Measurements from ENCODE around the gene SYT13. TPM values are rescaled to one million over a fixed set of nuclear protein-coding genes. Genes with fewer than 3 reads are reported as not detected.

The SYT13 gene
- total RNA-seq, 4 donors from 2014 or later = not detected

DNA sequence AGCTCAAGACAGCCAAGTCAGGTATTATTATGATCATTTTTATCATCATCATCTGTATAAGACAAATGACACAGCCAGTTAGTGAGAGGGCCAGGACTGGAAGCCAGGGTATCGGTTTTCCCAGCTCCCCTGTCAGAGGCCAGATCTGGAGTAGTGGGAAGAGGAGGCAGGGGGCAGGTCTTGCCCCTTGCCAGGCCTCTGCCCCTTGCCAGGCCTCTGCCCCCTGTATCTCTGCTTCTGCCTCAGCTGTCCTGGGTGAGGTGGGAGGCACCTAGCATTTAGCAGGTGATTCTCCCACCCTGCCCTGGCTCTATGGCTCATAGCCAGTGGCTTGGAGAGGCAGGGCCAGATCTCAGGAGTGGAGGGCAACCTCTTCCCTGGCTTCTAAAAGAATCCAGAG is 72.4 kb downstream of the SYT13 start:
- TF ChIP-seq CTCF (IDR thresholded peaks at IDR 0.05; ENCODE audit: low read depth) = no peak

DNA sequence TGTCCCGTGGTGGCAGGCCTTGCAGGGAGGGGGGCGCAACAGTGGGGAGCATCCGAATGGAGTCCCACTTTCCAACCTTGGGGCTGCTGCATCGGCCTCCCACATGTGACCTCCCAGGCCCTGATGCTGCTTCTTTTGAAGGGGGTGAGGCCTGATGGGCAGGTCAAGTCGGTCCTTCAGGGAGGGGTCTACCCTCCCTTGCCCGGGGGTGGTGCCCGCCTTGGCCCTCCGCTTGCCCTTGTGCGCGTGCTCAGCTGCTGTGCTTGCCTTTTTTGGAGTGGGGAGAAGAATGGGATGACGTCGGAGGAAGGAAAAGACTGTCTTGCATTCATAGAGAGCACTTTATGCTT is 72.8 kb downstream of the SYT13 start:
- TF ChIP-seq CTCF (IDR thresholded peaks at IDR 0.05; ENCODE audit: low read depth) = no peak

DNA sequence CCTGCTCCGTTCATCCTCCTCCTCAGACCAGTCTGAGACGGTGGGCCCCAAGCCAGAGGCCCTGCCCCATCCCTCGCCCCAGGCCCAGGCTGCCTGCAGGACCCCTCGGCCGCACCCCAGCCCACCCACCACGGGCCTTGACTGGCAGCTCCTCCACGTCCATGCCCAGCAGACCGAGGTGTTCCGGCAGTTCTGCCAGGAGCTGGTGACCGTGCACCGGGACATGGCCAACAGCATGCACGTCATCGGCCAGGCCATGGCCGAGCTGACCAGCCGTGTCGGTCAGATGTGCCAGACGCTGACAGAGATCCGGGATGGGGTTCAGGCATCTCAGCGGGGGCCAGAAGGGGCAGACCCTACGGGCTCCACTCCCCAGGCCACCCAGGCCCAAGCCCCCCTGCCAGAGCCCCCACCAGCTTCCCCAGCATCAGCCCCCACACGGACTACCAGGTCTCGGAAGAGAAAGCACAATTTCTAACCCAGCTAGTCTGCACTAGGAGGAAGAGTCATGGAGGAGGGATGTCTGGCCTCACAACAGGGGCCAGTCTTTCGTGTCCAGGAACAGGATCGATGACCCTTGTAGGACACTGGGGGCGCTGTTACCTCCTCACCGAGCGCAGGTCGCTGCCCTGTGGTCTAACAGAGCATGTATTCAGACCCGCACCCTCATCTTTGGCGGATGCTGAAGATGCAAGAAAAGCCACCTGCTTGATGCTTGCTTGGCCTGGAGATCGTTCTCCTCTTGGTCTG is 73.4 kb downstream of the SYT13 start:
- TF ChIP-seq CTCF (IDR thresholded peaks at IDR 0.05; ENCODE audit: low read depth) = no peak

DNA sequence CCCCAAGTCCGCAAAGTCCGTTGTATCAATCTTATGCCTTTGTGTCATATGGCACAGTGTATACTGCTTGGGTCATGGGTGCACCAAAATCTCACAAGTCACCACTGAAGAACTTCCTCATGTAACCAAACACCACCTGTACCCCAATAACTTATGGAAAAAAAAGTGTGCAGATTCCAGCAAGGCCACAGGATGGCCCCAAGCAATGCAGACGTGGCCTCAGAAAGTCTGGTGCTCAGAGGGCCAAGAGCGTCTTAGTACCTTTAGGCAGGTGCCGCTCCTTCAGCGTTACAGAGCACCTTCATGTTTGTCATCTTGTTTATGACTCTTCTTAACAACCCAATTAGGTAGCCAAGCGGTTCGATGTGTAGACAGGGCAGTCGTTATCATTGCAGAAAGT is 74.4 kb downstream of the SYT13 start:
- TF ChIP-seq CTCF (IDR thresholded peaks at IDR 0.05; ENCODE audit: low read depth) = no peak

GRCh38 chr11:45210846-45211245 is 75.3 kb downstream of the SYT13 start:
- TF ChIP-seq CTCF (IDR thresholded peaks at IDR 0.05; ENCODE audit: low read depth) = no peak

DNA sequence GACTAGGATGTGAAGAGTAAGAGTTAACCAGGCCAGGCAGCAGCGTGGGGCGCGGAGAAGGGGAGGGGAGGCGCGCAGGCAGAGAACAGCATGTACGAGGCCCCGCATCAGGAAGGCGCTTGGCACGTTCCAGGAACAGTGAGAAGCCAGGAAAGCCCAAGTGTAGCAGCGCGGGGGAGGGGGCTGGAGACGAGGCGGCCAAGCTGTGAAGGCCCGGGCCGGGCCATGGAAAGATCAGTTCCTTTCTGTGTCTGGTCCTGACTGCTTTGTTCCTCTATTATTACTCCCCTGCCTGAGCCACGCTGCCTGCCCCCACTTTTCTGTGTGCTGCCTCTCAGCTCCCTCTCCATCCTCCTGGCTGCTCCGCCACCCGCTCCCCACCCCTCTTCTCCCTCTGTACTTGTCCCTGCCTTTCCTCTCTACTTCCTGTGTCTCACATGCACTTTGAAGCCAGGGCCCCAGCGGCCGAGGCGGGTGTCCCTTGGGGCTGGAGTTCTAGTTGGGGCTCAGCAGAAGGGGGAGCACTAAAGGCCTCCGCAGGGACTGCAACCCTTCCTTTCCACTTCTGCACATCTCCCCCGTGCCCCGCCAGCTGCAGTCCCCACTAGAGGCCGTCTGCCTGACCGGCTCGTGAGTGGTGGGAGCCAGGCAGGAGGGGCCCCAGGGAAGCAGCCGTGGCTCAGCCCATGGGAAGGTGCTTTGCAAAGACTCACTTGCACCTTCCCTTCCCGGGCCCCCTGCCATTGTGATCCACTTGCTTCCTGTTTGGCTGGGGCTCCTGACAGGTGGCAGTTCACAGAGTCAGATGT is 76.0 kb downstream of the SYT13 start:
- no peak for TF ChIP-seq CTCF (IDR thresholded peaks at IDR 0.05; ENCODE audit: low read depth)
